ENCODE results near the gene VWA7. TPM values are rescaled to one million over a fixed set of nuclear protein-coding genes. Genes with fewer than 3 reads are reported as not detected.
"Not testable (repeated sequence)": the region's sequence is repeated elsewhere in the genome, so short reads cannot be mapped to it uniquely, and the experiment has no call there.

VWA7 gene
- 0.78 and 1.7 TPM in 2 replicates for total RNA-seq (2014; rRNA removed; shearing (Covaris generic))

GRCh38 chr6:31776989-31777666 lies at the start of gene VWA7:
VWA7 (minus strand) TSS chr6:31777328; CDS start chr6:31776779, 549 bp downstream.
- in situ Hi-C loops (cut with HindIII; ENCODE audit: low sequenced_read_pairs), result no loop called here
- DNase-seq (ENCODE audit: low spot score), result peak; percentile 69

GRCh38 chr6:31826793-31827285 lies 49.7 kb upstream of the VWA7 start:
- in situ Hi-C loops (cut with HindIII; ENCODE audit: low sequenced_read_pairs), result no loop called here
- no peak for DNase-seq (ENCODE audit: low spot score)

- no peak for DNase-seq (ENCODE audit: low spot score)
- in situ Hi-C loops (cut with HindIII; ENCODE audit: low sequenced_read_pairs), result no loop called here
These were observed 48.4 kb upstream of the VWA7 start for GRCh38 chr6:31825553-31825952.

GRCh38 chr6:31823592-31824196 lies 46.6 kb upstream of the VWA7 start:
- in situ Hi-C loops (cut with HindIII; ENCODE audit: low sequenced_read_pairs); DNase-seq (ENCODE audit: low spot score): not testable (repeated sequence)

- peak; percentile 84 for DNase-seq (ENCODE audit: low spot score)
These were observed 45.1 kb upstream of the VWA7 start for GRCh38 chr6:31822036-31822821.

GRCh38 chr6:31821301-31822035 lies 44.3 kb upstream of the VWA7 start:
- in situ Hi-C loops (cut with HindIII; ENCODE audit: low sequenced_read_pairs), result no loop called here
- peak; percentile 61 for DNase-seq (ENCODE audit: low spot score)

More at GRCh38 chr6:31822036-31822821, 45.1 kb upstream of the VWA7 start:
- in situ Hi-C loops (cut with HindIII; ENCODE audit: low sequenced_read_pairs), result no loop called here

GRCh38 chr6:31820399-31820798 lies 43.3 kb upstream of the VWA7 start:
- DNase-seq (ENCODE audit: low spot score); in situ Hi-C loops (cut with HindIII; ENCODE audit: low sequenced_read_pairs): not testable (repeated sequence)

GRCh38 chr6:31819871-31820299 lies 42.8 kb upstream of the VWA7 start:
- in situ Hi-C loops (cut with HindIII; ENCODE audit: low sequenced_read_pairs), result no loop called here
- no peak for DNase-seq (ENCODE audit: low spot score)

- in situ Hi-C loops (cut with HindIII; ENCODE audit: low sequenced_read_pairs); DNase-seq (ENCODE audit: low spot score): not testable (repeated sequence)
These were observed 40.9 kb upstream of the VWA7 start for GRCh38 chr6:31817929-31818511.

- DNase-seq (ENCODE audit: low spot score); in situ Hi-C loops (cut with HindIII; ENCODE audit: low sequenced_read_pairs): not testable (repeated sequence)
These were observed 40.2 kb upstream of the VWA7 start for GRCh38 chr6:31817133-31817928.

- DNase-seq (ENCODE audit: low spot score), result peak; percentile 97
These were observed 38.1 kb upstream of the VWA7 start, which contains the start of the genes HSPA1A and HSPA1L for GRCh38 chr6:31815025-31815838. HSPA1A (plus strand) TSS chr6:31815543; CDS start chr6:31815757, 214 bp downstream. HSPA1L (minus strand) TSS chr6:31815283; CDS start chr6:31811972, 3,311 bp downstream.

GRCh38 chr6:31814677-31815024 lies 37.5 kb upstream of the VWA7 start:
- in situ Hi-C loops (cut with HindIII; ENCODE audit: low sequenced_read_pairs), result no loop called here
- peak; percentile 98 for DNase-seq (ENCODE audit: low spot score)

More at GRCh38 chr6:31815025-31815838, 38.1 kb upstream of the VWA7 start, which contains the start of the genes HSPA1A and HSPA1L:
- in situ Hi-C loops (cut with HindIII; ENCODE audit: low sequenced_read_pairs), result no loop called here

- no peak for DNase-seq (ENCODE audit: low spot score)
- in situ Hi-C loops (cut with HindIII; ENCODE audit: low sequenced_read_pairs), result no loop called here
These were observed 36.3 kb upstream of the VWA7 start for GRCh38 chr6:31813465-31813849.

- in situ Hi-C loops (cut with HindIII; ENCODE audit: low sequenced_read_pairs), result no loop called here
- DNase-seq (ENCODE audit: low spot score), result no peak
These were observed 34.5 kb upstream of the VWA7 start for GRCh38 chr6:31811645-31812044.

- in situ Hi-C loops (cut with HindIII; ENCODE audit: low sequenced_read_pairs); DNase-seq (ENCODE audit: low spot score): not testable (repeated sequence)
These were observed 31.5 kb upstream of the VWA7 start for GRCh38 chr6:31808599-31808998.

GRCh38 chr6:31806470-31807272 lies 29.5 kb upstream of the VWA7 start, which contains the start of gene LSM2:
LSM2 (minus strand) TSS chr6:31806966; CDS start chr6:31806757, 209 bp downstream.
- in situ Hi-C loops (cut with HindIII; ENCODE audit: low sequenced_read_pairs), result no loop called here
- peak; percentile 97 for DNase-seq (ENCODE audit: low spot score)
